ENCODE results near the gene TTLL11.

GRCh38 chr9:121811140-121811539, 282.0 kb downstream of the TTLL11 start:
- no peak for TF ChIP-seq POLR2AphosphoS5 (IDR thresholded peaks at IDR 0.05; ENCODE audit: low read depth, low read length)
- no peak for TF ChIP-seq POLR2A (IDR thresholded peaks at IDR 0.05; ENCODE audit: low read depth, low read length)

Measured in GM12891 (cell line).